IPS-NIHi7 (cell line): ENCODE data around the gene PPP1R7.
"Not testable (repeated sequence)": the region's sequence is repeated elsewhere in the genome, so short reads cannot be mapped to it uniquely, and the experiment has no call there.

ENCODE experiments used
- DNase-seq: peaks from one replicate; pipeline ENCODE4 v3.0.0; 2012; ENCODE audit warnings: mixed read lengths; ENCODE audit errors: extremely low spot score

PPP1R7 gene

GRCh38 chr2:241193271-241193670 lies 43.0 kb downstream of the PPP1R7 start:
- no peak for DNase-seq

GRCh38 chr2:241194811-241195210 lies 44.5 kb downstream of the PPP1R7 start:
- DNase-seq: no peak

- DNase-seq: no peak
These were observed 45.4 kb downstream of the PPP1R7 start for GRCh38 chr2:241195506-241196130.

DNA sequence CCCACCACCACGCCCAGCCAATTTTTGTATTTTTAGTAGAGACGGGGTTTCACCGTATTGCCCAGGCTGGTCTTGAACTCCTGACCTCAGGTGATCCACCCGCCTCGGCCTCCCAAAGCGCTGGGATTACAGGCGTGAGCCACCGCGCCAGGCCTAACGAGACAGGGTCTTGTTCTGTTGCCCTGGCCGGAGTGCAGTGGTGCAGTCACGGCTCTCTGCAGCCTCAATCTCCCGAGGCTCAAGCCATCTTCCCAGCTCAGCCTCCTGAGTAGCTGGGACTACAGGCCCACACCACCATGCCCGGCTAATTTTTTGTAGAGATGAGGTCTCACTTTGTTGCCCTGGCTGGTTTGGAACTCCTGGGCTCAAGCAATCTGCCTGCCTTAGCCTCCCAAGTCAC lies 47.0 kb downstream of the PPP1R7 start:
- not testable (repeated sequence) for DNase-seq

DNA sequence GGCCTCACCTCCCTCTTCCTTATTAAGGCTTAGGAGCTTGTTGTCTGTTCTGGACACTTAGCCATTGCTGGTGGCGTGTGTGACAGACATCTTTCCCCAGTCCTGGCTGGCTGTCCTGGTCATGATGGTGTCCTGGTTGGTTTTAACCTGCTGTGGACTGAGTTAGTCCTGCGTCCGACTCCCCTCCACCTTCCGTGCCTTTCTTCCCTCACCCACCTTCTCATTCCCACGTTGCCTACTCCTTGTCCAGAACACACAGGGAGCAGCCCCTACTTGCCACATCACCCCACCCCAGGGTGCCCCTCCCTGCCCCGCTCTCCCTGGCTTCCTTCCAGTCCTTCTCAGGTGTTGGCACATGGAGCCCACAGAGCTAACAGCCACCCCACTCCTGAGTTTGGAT lies 47.7 kb downstream of the PPP1R7 start:
- DNase-seq: no peak

DNA sequence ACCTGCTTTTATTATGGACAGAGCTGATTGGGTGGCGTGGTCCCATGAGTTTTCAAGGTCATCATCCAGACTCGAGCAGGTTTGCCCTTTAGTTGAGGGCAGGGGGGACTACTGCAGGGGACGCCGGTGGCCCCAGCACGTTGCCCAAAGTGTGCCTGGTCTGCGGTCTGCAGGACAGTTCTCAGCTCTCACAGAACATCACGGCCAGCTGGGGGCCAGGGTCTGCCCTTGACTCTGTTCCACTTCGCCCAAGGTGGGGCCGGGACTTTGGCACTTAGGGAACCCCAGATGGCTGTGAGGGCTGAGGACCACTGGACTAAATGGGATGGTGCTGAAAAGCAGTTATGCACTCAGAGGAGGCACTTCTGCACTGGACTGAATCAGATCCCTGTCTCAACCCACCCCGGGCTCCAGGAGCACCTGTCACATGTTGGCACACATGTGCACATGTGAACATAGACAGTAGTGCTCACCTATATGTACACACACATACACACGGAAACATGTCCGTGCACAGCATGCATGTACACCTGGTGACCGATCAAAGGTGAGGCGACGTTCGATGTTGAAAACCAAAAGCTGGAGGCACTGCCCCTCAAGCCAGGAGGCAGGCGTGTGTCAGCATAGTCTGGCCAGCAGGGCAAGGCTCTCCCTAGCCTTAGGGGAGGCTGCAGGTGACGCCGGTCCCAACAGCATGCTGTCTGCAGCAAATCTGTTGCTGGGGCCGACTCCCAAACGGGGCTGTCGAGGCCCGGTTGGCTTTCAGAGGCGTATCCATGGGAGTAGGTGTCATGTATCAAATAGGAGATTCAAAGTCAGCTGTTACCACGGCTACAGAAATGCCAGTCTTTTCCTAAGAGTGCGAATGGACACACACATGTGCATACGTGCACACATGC lies 48.4 kb downstream of the PPP1R7 start:
- DNase-seq: no peak

GRCh38 chr2:241199286-241199685 lies 49.0 kb downstream of the PPP1R7 start:
- no peak for DNase-seq

- DNase-seq: no peak
These were observed 49.9 kb downstream of the PPP1R7 start for GRCh38 chr2:241199897-241200821.

DNA sequence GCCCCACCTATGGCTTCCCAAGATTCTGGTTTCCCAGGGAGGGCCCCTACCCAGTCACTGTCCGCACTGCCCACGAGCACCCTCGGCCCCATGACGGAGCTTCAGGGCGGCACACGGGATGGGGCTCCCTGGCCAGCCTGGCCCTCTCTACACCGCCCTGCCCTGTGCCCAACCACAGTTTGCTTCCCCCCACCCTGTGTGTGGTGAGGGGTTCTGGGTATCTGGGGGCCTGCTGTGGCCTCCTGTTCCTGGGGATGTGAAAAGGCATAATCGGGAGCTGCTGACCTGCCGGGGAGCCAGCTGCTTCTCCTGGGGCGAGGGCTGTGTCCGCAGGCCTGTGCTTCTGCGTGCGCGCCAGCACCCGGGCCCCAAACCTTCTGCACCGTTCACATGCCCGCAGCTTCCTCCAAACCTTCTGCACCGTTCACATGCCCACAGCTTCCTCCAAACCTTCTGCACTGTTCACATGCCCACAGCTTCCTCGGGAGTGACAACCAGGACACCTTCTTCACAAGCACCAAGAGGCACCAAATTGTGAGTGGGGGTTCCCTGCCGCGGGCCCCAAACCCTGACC lies 50.6 kb downstream of the PPP1R7 start:
- DNase-seq: no peak

GRCh38 chr2:241201445-241202267 lies 51.4 kb downstream of the PPP1R7 start:
- no peak for DNase-seq

DNA sequence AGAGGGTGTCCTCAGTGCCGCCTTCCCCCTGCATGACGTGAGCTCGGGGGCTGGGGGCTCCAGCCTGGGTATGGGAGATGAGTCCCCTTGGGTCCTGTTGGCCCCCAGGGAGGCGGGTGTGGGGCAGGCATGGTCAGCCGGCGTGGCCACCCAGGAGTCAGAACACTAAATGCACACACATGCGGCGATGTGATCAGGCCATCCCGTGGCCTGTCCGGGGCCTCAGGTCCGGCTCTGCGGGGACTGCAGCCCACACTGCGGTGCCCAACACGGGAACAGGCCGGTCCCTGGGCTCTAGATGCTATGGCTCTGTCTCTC lies 52.0 kb downstream of the PPP1R7 start:
- DNase-seq: no peak

DNA sequence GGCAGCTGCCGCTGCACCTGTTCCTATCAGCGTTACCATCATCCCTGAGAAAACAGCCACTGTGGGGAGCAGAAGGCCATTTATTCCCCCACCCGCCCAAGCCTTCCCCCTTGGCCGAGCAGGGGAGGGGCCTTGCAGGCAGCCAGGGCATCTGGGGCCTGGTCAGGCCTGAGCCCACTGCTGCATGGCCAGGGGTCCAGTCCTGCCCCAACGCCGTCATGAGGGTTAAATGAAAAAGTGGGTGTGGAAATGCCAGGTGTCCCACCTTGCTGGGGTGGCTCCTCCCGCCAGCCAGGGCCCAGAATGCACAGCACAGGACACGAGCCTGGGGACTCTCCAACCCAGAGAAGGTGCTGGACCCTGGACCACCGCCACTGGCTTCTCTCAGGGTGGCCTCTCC lies 52.4 kb downstream of the PPP1R7 start:
- DNase-seq: no peak

DNA sequence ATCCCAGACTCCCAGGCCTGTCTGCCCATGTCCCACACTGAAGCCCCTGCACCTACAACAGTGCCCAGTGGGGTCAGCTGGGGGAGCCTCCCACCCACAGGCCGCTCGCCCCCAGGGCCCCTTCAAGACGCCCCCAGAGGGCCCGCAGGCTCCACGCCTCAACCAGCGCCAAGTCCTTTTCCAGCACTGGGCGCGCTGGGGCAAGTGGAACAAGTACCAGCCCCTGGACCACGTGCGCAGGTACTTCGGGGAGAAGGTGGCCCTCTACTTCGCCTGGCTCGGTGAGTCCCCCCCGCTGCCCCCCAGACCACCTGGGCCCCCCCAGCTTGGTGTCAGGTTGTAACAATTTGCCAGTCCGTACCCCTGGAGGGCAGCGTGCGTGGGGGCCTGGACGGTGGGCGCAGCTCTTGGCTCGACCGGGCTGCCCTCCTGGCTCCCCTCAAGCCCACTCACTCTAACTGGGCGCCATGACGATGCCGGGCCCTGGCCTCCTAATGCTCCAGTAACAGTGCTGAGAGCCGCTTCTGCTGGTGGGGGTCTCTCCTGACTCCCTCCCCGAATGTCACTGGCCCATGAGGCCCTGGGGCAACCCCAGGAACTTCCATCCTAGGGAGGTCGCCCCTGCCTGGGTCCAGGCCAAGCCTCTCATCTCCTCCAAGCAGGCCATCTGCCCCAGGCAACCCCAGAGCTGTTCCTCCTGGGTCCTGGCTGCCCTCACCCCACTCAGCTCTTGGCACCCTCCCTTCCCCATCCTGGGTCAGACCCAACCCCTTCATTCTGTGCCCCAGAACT lies 53.1 kb downstream of the PPP1R7 start:
- DNase-seq: no peak

GRCh38 chr2:241204010-241204384 lies 53.7 kb downstream of the PPP1R7 start:
- DNase-seq: no peak

- DNase-seq: no peak
These were observed 54.2 kb downstream of the PPP1R7 start for GRCh38 chr2:241204490-241204889.

DNA sequence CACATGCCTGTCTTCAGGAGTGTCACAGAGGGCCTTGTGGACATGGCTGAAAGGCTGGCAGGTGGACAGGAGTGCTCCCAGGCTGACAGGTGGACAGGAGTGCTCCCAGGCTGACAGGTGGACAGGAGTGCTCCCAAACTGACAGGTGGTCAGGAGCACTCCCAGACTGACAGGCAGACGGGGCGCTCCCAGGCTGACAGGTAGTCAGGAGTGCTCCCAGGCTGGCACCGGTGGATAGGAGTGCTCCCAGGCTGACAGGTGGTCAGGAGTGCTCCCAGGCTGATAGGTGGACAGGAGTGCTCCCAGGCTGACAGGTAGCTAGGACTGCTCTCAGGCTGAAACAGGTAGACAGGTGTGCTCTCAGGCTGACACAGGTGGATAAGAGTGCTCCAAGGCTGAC lies 54.8 kb downstream of the PPP1R7 start:
- DNase-seq: no peak

- DNase-seq: no peak
These were observed 56.9 kb downstream of the PPP1R7 start for GRCh38 chr2:241207151-241207550.

GRCh38 chr2:241207641-241208040 lies 57.4 kb downstream of the PPP1R7 start:
- no peak for DNase-seq

DNA sequence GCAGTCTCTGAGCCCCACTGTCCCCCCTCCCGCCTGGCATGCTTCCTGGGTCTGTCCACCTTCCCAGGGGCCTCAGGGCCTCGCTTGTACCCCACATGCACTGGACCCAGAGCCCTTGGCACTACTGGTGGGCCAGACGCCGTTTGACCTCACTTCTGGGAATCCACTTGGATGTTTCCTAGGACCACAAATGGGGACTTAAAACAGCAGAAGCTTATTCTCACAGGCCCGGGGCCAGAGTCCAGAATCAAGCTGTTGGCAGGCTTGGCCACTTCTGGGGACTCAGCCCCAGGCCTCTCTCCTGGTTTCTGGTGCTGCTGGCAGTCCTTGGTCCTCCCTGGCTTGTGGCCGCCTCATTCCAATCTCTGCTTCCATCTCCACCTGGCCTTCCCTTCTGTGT lies 57.8 kb downstream of the PPP1R7 start:
- no peak for DNase-seq

- no peak for DNase-seq
These were observed 59.0 kb downstream of the PPP1R7 start for GRCh38 chr2:241209271-241209670.
